ENCODE results near the gene DSTYK. TPM values are rescaled to one million over a fixed set of nuclear protein-coding genes. Genes with fewer than 3 reads are reported as not detected.

DSTYK gene
- total and polyA plus RNA-seq, 4 donors: 3.5 to 19.3 (median 7.1) TPM

GRCh38 chr1:205137901-205138300, 73.6 kb downstream of the DSTYK start:
- ATAC-seq (ENCODE audit: insufficient read depth, low FRiP score) (no peak), DNase-seq (no peak)
- Histone ChIP-seq H3K27me3 (ENCODE audit: control insufficient read depth in 3 of 3, insufficient read depth in 3 of 3, low read length in 2 of 3) (no peaks in the 10 kb centered on the region), H3K9me3 (ENCODE audit: control insufficient read depth in 4 of 4, insufficient read depth in 3 of 4, low read length in 3 of 4) (no peaks in the 10 kb centered on the region), H3K36me3 (ENCODE audit: control insufficient read depth in 4 of 4, insufficient read depth in 4 of 4, low read length in 4 of 4) (no peaks in the 10 kb centered on the region), H3K9ac (ENCODE audit: insufficient read depth in 1 of 2, low read length in 2 of 2) (no peak overlapping the region), H3K27ac (ENCODE audit: low read depth in 1 of 2, low read length in 1 of 2) (no peak overlapping the region), H3K4me3 (no peak overlapping the region), H3K4me1 (ENCODE audit: control insufficient read depth in 5 of 5, insufficient read depth in 5 of 5, low read length in 5 of 5) (peaks cover 0 to 4% (median 0%) of the 10 kb centered on the region in 5 donors)
- TF ChIP-seq CTCF (IDR thresholded peaks at IDR 0.05; ENCODE audit: control extremely low read depth, extremely low read depth): no peak
- 75 to 77% methylated on average over 3 of the region's 3 CpGs for WGBS, 2 donors

GRCh38 chr1:205133287-205133686, 78.2 kb downstream of the DSTYK start:
- no peak for TF ChIP-seq CTCF (IDR thresholded peaks at IDR 0.05; ENCODE audit: control extremely low read depth, extremely low read depth)
- H3K9ac ChIP-seq (ENCODE audit: insufficient read depth in 1 of 2, low read length in 2 of 2): no peak overlapping the region
- no peak for DNase-seq
- no peak overlapping the region for H3K4me3 ChIP-seq
- H3K36me3 ChIP-seq (ENCODE audit: control insufficient read depth in 4 of 4, insufficient read depth in 4 of 4, low read length in 4 of 4): no peaks in the 10 kb centered on the region
- 57 to 85% methylated on average over 1 of the region's 1 CpG for WGBS, 2 donors
- peaks cover 0 to 2% (median 0%) of the 10 kb centered on the region in 3 donors for H3K27me3 ChIP-seq (ENCODE audit: control insufficient read depth in 3 of 3, insufficient read depth in 3 of 3, low read length in 2 of 3)
- H3K9me3 ChIP-seq (ENCODE audit: control insufficient read depth in 4 of 4, insufficient read depth in 3 of 4, low read length in 3 of 4): no peaks in the 10 kb centered on the region
- H3K4me1 ChIP-seq (ENCODE audit: control insufficient read depth in 5 of 5, insufficient read depth in 5 of 5, low read length in 5 of 5): no peaks in the 10 kb centered on the region
- no peak overlapping the region for H3K27ac ChIP-seq (ENCODE audit: low read depth in 1 of 2, low read length in 1 of 2)
- no peak for ATAC-seq (ENCODE audit: insufficient read depth, low FRiP score)

- 88 to 89% methylated on average over 4 of the region's 4 CpGs for WGBS, 2 donors
- no peak for ATAC-seq (ENCODE audit: insufficient read depth, low FRiP score)
Observed at GRCh38 chr1:205129447-205130029, 82.0 kb downstream of the DSTYK start.

More at GRCh38 chr1:205129447-205130029, 82.0 kb downstream of the DSTYK start:
- peaks cover 0 to 2% (median 0%) of the 10 kb centered on the region in 3 donors for H3K27me3 ChIP-seq (ENCODE audit: control insufficient read depth in 3 of 3, insufficient read depth in 3 of 3, low read length in 2 of 3)
- H3K9me3 ChIP-seq (ENCODE audit: control insufficient read depth in 4 of 4, insufficient read depth in 3 of 4, low read length in 3 of 4): no peaks in the 10 kb centered on the region
- H3K36me3 ChIP-seq (ENCODE audit: control insufficient read depth in 4 of 4, insufficient read depth in 4 of 4, low read length in 4 of 4): no peaks in the 10 kb centered on the region
- no peak overlapping the region for H3K27ac ChIP-seq (ENCODE audit: low read depth in 1 of 2, low read length in 1 of 2)
- H3K4me1 ChIP-seq (ENCODE audit: control insufficient read depth in 5 of 5, insufficient read depth in 5 of 5, low read length in 5 of 5): no peaks in the 10 kb centered on the region
- no peak overlapping the region for H3K4me3 ChIP-seq
- no peak overlapping the region for H3K9ac ChIP-seq (ENCODE audit: insufficient read depth in 1 of 2, low read length in 2 of 2)
- no peak for TF ChIP-seq CTCF (IDR thresholded peaks at IDR 0.05; ENCODE audit: control extremely low read depth, extremely low read depth)
- no peak for DNase-seq

All from lung (tissue), 12 donors.